Spleen (tissue), 11 donors: ENCODE results near the gene HCFC1. TPM values are rescaled to one million over a fixed set of nuclear protein-coding genes. Genes with fewer than 3 reads are reported as not detected.

Experiments used
- DNase-seq: peaks from one replicate; pipeline ENCODE4 v3.0.0-alpha.2; 2020
- H3K27ac ChIP-seq, 8 donors: fragments of 200-600 bp; sonication (generic) in 7 of 8; 1 replicate in 4 of 8; 2 replicates in 4 of 8; pipeline versions ENCODE4 v1.5.0 to v1.8.0; 2016 to 2021; ENCODE audit warnings: inconsistent platforms in 4 of 8, mild to moderate bottlenecking in 4 of 8, moderate library complexity in 1 of 8
- H3K27me3 ChIP-seq, 7 donors: fragments of 200-600 bp; sonication (generic) in 6 of 7; replicated peaks in 1 of 7; 1 replicate in 4 of 7; 2 replicates in 3 of 7; pipeline versions ENCODE4 v1.5.0 to v1.8.0; 2016 to 2021; ENCODE audit warnings: inconsistent platforms in 3 of 7, mild to moderate bottlenecking in 1 of 7
- H3K36me3 ChIP-seq, 6 donors: fragments of 200-600 bp; sonication (generic) in 5 of 6; 1 replicate in 4 of 6; 2 replicates in 2 of 6; pipeline versions ENCODE4 v1.5.0 to v1.8.0; 2016 to 2021; ENCODE audit warnings: inconsistent platforms in 2 of 6
- H3K4me1 ChIP-seq, 6 donors: fragments of 200-600 bp; sonication (generic) in 5 of 6; 1 replicate in 3 of 6; 2 replicates in 3 of 6; pipeline versions ENCODE4 v1.5.0 to v1.8.0; 2016 to 2021; ENCODE audit warnings: inconsistent platforms in 3 of 6
- H3K4me3 ChIP-seq, 8 donors: fragments of 200-600 bp; sonication (generic) in 7 of 8; 1 replicate in 4 of 8; 2 replicates in 4 of 8; pipeline versions ENCODE4 v1.5.0 to v1.8.0; 2016 to 2021; ENCODE audit warnings: inconsistent platforms in 4 of 8, mild to moderate bottlenecking in 4 of 8, moderate library complexity in 2 of 8
- H3K9me3 ChIP-seq, 8 donors: fragments of 200-600 bp; sonication (generic) in 7 of 8; 1 replicate in 4 of 8; 2 replicates in 4 of 8; pipeline versions ENCODE4 v1.5.0 to v1.8.0; 2016 to 2021; ENCODE audit warnings: inconsistent platforms in 4 of 8
- CTCF ChIP-seq, 11 experiments: fragments of 200-600 bp in 7 of 11; fragments of 450-650 bp in 4 of 11; sonication (generic) in 4 of 11; IDR thresholded peaks in 8 of 11; conservative IDR thresholded peaks in 3 of 11; 1 replicate in 7 of 11; 2 replicates in 4 of 11; pipeline versions ENCODE4 v1.4.0 to v1.8.0; 2016 to 2021; ENCODE audit warnings: antibody characterized with exemption in 11 of 11, inconsistent platforms in 4 of 11, mild to moderate bottlenecking in 1 of 11
- POLR2A ChIP-seq, 3 donors: fragments of 450-650 bp; IDR thresholded peaks; one replicate each; pipeline ENCODE4 v1.5.1; 2017; ENCODE audit warnings: antibody characterized with exemption in 3 of 3, mild to moderate bottlenecking in 1 of 3
- POLR2AphosphoS5 ChIP-seq, 3 donors: sonication (generic); formaldehyde crosslinking; IDR thresholded peaks; one replicate each; pipeline ENCODE4 v1.5.1; 2017; ENCODE audit warnings: antibody characterized with exemption in 3 of 3
- WGBS, 5 donors: extraction: QIAGEN DNeasy Blood & Tissue Kit in 3 of 5; methylation state at CpG; one replicate each; pipeline versions ENCODE4 v1.1.5 to v1.1.7; 2013 to 2018; 5-methylcytosine and 5-hydroxymethylcytosine counted together
- intact Hi-C: fragments of 100-400 bp; cut with DNase I; formaldehyde crosslinking; loops from one replicate; pipeline ENCODE4 v1.15.0; 2023; ENCODE audit warnings: low total_unique reads
- polyA plus RNA-seq, 3 donors: library from polyadenylated mRNA; stranded (reverse); fragments of 200-250 nt; gene quantifications; one replicate each; pipeline ENCODE4 v1.2.1, GENCODE V29; 2013
- total RNA-seq, 7 donors: library from RNA; depleted of rRNA in 3 of 7; stranded (reverse); fragments of >200 nt in 3 of 7; fragmentation: NEBNext Ultra II Directional in 4 of 7; extraction: Animal tissue kit (Norgen Biotek cat#: 25700) in 4 of 7; gene quantifications; one replicate each; pipeline versions ENCODE4 v1.1.0 to v1.2.1, GENCODE V29; 2016 to 2021
- donor health status: healthy with polysubstance abuse.
- donor health status: DM: no; HTN: no; CAD: no; lungs with moderate emphysema.
- donor health status: DM: no; HTN: no; CAD: no.
- donor health status: Bipolar disorder and iron deficiency.
- donor health status: healthy.
- donor health status: DM: no; HTN: no; CAD: no.
- donor health status: DM: yes; HTN: yes; CAD: no.

Gene HCFC1
- total and polyA plus RNA-seq, 10 donors = 9.5 to 86.5 (median 60.8) TPM

- H3K4me1 ChIP-seq = peaks cover 0 to 1% (median 0%) of the 10 kb centered on the region in 6 donors
- H3K9me3 ChIP-seq = no peaks in the 10 kb centered on the region
- peaks cover 0 to 100% (median 35%) of the 10 kb centered on the region in 6 donors for H3K36me3 ChIP-seq
- TF ChIP-seq POLR2A (IDR thresholded peaks at IDR 0.05) = no peak
- no peak for TF ChIP-seq POLR2AphosphoS5 (IDR thresholded peaks at IDR 0.05)
- TF ChIP-seq CTCF (IDR thresholded peaks at IDR 0.05 in 8 of 11, conservative IDR thresholded peaks at IDR 0.05 in 3 of 11) = no peak
- no peak for DNase-seq
- H3K27me3 ChIP-seq = peaks cover 0 to 24% (median 0%) of the 10 kb centered on the region in 7 donors
- intact Hi-C loops = no loop called here
- no peak overlapping the region for H3K27ac ChIP-seq
- 77 to 89% (median 84%) methylated on average over 6 of the region's 6 CpGs for WGBS, 5 donors
- no peak overlapping the region for H3K4me3 ChIP-seq
Observed at GRCh38 chrX:153911798-153912197, 59.8 kb downstream of the HCFC1 start.

- intact Hi-C loops = no loop called here
- Histone ChIP-seq H3K36me3 (peaks cover 0 to 87% (median 35%) of the 10 kb centered on the region in 6 donors), H3K27me3 (peaks cover 0 to 24% (median 0%) of the 10 kb centered on the region in 7 donors), H3K4me1 (peaks cover 0 to 15% (median under 1%) of the 10 kb centered on the region in 6 donors), H3K4me3 (no peak overlapping the region), H3K9me3 (no peaks in the 10 kb centered on the region), H3K27ac (no peak overlapping the region)
- no peak for DNase-seq
- TF ChIP-seq POLR2AphosphoS5 (IDR thresholded peaks at IDR 0.05) (no peak), CTCF (IDR thresholded peaks at IDR 0.05 in 8 of 11, conservative IDR thresholded peaks at IDR 0.05 in 3 of 11) (no peak), POLR2A (IDR thresholded peaks at IDR 0.05) (no peak)
- WGBS, 5 donors = 93 to 96% (median 95%) methylated on average over 10 to 22 of the region's 22 CpGs; no CpG with 5 or more reads in 1 of the 5 donors
Observed at GRCh38 chrX:153910446-153910845, 61.2 kb downstream of the HCFC1 start.

GRCh38 chrX:153909980-153910360, 61.6 kb downstream of the HCFC1 start:
- WGBS, 5 donors = 93 to 100% (median 96%) methylated on average over 2 to 25 of the region's 25 CpGs
- H3K36me3 ChIP-seq = peaks cover 0 to 83% (median 35%) of the 10 kb centered on the region in 6 donors
- intact Hi-C loops = no loop called here
- H3K27me3 ChIP-seq = peaks cover 0 to 24% (median 0%) of the 10 kb centered on the region in 7 donors
- H3K27ac ChIP-seq = no peak overlapping the region
- no peak overlapping the region for H3K4me3 ChIP-seq
- H3K4me1 ChIP-seq = peaks cover 0 to 19% (median 5%) of the 10 kb centered on the region in 6 donors
- no peaks in the 10 kb centered on the region for H3K9me3 ChIP-seq
- no peak for TF ChIP-seq POLR2AphosphoS5 (IDR thresholded peaks at IDR 0.05)
- no peak for TF ChIP-seq POLR2A (IDR thresholded peaks at IDR 0.05)
- no peak for TF ChIP-seq CTCF (IDR thresholded peaks at IDR 0.05 in 8 of 11, conservative IDR thresholded peaks at IDR 0.05 in 3 of 11)
- DNase-seq = no peak

GRCh38 chrX:153909024-153909979, 62.3 kb downstream of the HCFC1 start:
- 73 to 87% (median 85%) methylated on average over 19 to 37 of the region's 37 CpGs; no CpG with 5 or more reads in 1 of the 5 donors for WGBS, 5 donors

More at GRCh38 chrX:153909024-153909979, 62.3 kb downstream of the HCFC1 start:
- DNase-seq = peak; percentile 76
- H3K36me3 ChIP-seq = peaks cover 0 to 76% (median 35%) of the 10 kb centered on the region in 6 donors
- peak overlapping the region in 1 of 8 donors; percentile 15 for H3K27ac ChIP-seq
- intact Hi-C loops = no loop called here
- H3K9me3 ChIP-seq = no peaks in the 10 kb centered on the region
- H3K4me3 ChIP-seq = no peak overlapping the region
- H3K27me3 ChIP-seq = peaks cover 0 to 24% (median 0%) of the 10 kb centered on the region in 7 donors
- TF ChIP-seq CTCF (IDR thresholded peaks at IDR 0.05 in 8 of 11, conservative IDR thresholded peaks at IDR 0.05 in 3 of 11) (no peak), POLR2AphosphoS5 (IDR thresholded peaks at IDR 0.05) (peak in 1 of 3 donors; percentile 26), POLR2A (IDR thresholded peaks at IDR 0.05) (no peak)
- H3K4me1 ChIP-seq = peaks cover under 1 to 26% (median 12%) of the 10 kb centered on the region in 6 donors
